Stimulated activated CD8-positive, alpha-beta memory T cell treated with anti-CD3 and anti-CD28 coated beads, Interleukin-15, amount 100 ng/mL, for 48 hours (primary cell): ENCODE measurements around the gene MAP3K9.

Experiments
- DNase-seq, 2 donors: peaks; one replicate each; pipeline ENCODE4 v3.0.0-alpha.2; 2020; ENCODE audit warnings: low read depth in 2 of 2

MAP3K9 gene

DNA sequence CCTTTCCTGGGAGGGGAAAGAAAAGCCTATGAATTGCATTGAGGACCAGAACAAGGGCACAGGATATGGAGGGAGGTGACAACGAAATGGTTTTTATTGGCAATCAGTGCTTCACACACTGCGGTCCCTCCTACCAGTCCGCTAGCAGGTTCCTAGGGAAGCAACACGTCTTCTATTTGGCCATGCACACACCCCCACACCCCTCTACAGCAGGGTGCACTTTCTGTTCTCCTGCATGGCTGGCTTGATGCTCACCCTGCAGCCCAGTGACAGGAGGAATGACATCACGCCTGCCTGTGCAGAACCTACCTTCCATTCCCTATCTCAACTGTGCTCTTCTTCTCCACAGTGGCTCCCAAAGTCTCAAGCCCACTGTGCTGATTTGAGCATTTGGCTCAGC is 109.7 kb downstream of the MAP3K9 start:
- no peak for DNase-seq

- no peak for DNase-seq
Observed at GRCh38 chr14:70698288-70698687, 111.0 kb downstream of the MAP3K9 start.

- DNase-seq = no peak
Observed at GRCh38 chr14:70697701-70698100, 111.6 kb downstream of the MAP3K9 start.

DNA sequence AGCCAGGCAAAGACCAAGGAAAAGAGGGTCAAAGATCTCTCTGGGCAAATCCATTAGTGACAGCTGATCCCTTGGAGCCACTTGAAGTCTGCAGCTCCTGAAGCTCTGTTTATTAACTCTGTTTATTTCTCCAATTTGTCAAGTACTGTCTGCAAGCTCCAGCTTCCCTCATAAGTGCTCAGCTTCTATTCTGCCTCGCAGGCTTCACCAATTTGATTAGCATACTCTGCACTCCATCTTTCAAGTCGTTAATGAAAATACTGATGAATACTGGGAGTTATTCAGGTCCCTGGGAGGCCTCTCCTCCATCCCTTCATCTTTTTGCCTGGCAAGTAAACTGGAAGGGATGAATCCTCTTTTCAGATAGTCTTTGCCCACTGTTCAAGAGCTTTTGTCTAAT is 113.3 kb downstream of the MAP3K9 start:
- no peak for DNase-seq

DNA sequence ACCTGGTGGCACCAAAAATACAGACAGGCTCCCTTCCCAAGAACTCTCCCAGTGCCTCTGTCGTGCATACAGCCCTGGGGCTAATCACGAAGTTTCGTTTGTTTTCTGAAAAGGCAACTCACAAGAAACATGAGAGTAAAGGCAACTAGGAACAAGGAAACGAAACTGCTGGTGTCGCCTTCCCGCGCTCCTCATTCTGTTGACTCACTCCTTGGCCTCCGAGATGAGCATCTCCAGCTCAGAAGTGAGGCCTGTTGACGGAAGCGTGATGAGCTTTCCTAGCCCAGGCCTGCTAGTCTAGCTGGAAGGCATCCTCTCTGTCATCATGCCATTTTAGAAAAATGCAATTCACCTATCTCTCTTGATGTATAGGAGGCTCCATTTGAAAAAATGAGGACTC is 117.1 kb downstream of the MAP3K9 start:
- no peak for DNase-seq

DNA sequence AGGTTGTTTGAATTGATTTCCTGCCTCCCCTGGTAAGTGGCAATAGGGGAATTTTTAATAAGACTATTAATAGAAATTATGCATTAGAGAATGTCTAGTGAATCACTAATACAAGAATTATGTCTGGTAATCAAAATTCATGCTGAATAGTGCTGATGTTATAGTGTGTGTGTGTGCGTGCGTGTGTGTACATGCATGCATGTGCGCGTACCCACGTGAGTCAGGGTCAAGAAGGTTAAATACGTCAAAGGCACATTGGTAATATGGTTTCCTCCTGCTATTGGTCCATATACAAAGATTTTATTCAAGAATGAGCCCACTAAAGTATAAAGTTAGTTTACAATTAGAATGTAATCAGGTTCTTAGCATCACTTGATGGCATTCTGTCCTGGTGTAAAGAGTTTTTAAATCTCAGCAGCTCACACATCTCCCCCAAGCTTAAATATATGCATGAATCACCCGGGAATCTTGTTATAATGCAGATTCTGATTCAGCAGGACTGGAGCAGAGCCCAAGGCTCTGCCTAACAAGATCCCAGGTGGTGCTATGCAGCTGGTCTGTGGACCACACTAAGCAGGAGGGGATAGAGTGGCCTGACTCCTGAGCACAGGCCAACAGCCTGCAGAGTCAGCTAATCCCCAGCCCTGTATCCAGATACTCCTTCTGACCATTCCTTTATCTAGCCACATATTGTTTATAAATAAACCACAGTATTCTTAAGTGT is 123.7 kb downstream of the MAP3K9 start:
- DNase-seq = no peak

DNA sequence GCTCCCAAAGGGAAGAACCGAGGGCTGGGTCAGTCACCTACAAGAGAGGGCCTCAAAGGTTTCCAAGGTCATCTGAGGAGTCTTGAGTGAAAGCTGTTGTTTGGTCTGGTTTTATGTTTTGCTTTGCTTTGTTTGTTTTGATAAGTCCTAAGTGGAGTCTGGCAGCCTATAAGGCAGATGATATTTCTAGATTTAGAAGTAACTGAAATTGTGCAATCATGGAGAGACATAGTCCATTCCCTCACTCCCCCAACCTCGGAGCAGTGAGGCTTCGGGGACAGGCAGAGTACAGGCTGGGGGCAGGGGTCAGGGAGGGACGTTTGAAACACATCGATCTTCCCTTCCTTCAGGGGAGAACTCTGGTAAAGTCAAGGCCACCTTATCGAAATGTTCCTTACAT is 125.3 kb downstream of the MAP3K9 start:
- DNase-seq = no peak

- no peak for DNase-seq
Observed at GRCh38 chr14:70680748-70681147, 128.6 kb downstream of the MAP3K9 start.

GRCh38 chr14:70677341-70677740 is 132.0 kb downstream of the MAP3K9 start:
- no peak for DNase-seq
